Peyer's patch (tissue), 4 donors: ENCODE data around the gene CDS2. TPM values are rescaled to one million over a fixed set of nuclear protein-coding genes. Genes with fewer than 3 reads are reported as not detected.

Source experiments
- DNase-seq, 3 donors: peaks; one replicate each; pipeline ENCODE4 v3.0.0-alpha.2; 2017 to 2019
- H3K27ac ChIP-seq, 4 donors: fragments of 200-600 bp; sonication (generic); one replicate each; pipeline ENCODE4 v1.5.1; 2016 to 2019
- H3K27me3 ChIP-seq, 2 donors: fragments of 200-600 bp; sonication (generic); one replicate each; pipeline ENCODE4 v1.5.1; 2019
- H3K36me3 ChIP-seq, 3 donors: fragments of 200-600 bp; sonication (generic); one replicate each; pipeline ENCODE4 v1.5.1; 2016 to 2019
- H3K4me1 ChIP-seq, 4 donors: fragments of 200-600 bp; sonication (generic); one replicate each; pipeline ENCODE4 v1.5.1; 2016 to 2019
- H3K4me3 ChIP-seq, 4 donors: fragments of 200-600 bp; sonication (generic); 1 replicate in 3 of 4; 2 replicates in 1 of 4; pipeline ENCODE4 v1.5.1; 2016 to 2019; ENCODE audit warnings: mild to moderate bottlenecking in 1 of 4
- H3K9me3 ChIP-seq, 4 donors: fragments of 200-600 bp; sonication (generic); one replicate each; pipeline ENCODE4 v1.5.1; 2016 to 2019; ENCODE audit warnings: mild to moderate bottlenecking in 1 of 4
- POLR2A ChIP-seq, 2 donors: fragments of 450-650 bp; IDR thresholded peaks; one replicate each; pipeline ENCODE4 v1.5.1; 2017; ENCODE audit warnings: antibody characterized with exemption in 2 of 2, mild to moderate bottlenecking in 2 of 2, moderate library complexity in 2 of 2
- total RNA-seq, 4 donors: library from RNA; depleted of rRNA; stranded (reverse); fragments of >200 nt; gene quantifications; one replicate each; pipeline ENCODE4 v1.1.0, GENCODE V29; 2016
- TF ChIP-seq, protein P1 (sequence below), 6 experiments: fragments of 450-650 bp in 4 of 6; fragments of 200-600 bp in 2 of 6; sonication (generic) in 1 of 6; IDR thresholded peaks; one replicate each; pipeline ENCODE4 v1.5.1; 2017 to 2019; ENCODE audit warnings: antibody characterized with exemption in 6 of 6, mild to moderate bottlenecking in 3 of 6, moderate library complexity in 1 of 6

CDS2 gene
- total RNA-seq, 4 donors from 2014 or later = 18.2 to 24.6 (median 22.2) TPM

DNA sequence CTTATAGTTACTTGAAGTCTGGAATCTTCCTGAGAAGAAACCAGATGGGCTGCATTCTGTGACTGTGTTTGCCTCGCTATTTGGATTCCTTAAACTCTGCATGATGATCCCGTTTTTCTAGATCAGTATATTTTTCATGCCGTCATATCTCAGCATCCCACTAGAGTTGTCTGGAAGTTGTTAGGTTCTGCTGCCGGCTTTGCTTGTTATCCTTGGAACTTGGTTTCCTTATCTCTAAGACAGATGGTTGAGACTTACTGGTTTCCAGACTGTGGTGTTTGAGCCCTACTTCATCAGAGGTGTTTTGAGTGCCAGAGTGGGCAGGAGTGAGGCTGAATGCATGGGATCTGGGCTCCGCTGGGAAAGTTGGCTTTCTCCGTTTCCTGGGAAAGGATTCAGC, 50.3 kb downstream of the CDS2 start:
- H3K36me3 ChIP-seq = peaks cover 0 to 65% (median 0%) of the 10 kb centered on the region in 3 donors
- no peak overlapping the region for H3K4me3 ChIP-seq
- TF ChIP-seq POLR2A (IDR thresholded peaks at IDR 0.05) = no peak
- TF ChIP-seq, protein P1, sequence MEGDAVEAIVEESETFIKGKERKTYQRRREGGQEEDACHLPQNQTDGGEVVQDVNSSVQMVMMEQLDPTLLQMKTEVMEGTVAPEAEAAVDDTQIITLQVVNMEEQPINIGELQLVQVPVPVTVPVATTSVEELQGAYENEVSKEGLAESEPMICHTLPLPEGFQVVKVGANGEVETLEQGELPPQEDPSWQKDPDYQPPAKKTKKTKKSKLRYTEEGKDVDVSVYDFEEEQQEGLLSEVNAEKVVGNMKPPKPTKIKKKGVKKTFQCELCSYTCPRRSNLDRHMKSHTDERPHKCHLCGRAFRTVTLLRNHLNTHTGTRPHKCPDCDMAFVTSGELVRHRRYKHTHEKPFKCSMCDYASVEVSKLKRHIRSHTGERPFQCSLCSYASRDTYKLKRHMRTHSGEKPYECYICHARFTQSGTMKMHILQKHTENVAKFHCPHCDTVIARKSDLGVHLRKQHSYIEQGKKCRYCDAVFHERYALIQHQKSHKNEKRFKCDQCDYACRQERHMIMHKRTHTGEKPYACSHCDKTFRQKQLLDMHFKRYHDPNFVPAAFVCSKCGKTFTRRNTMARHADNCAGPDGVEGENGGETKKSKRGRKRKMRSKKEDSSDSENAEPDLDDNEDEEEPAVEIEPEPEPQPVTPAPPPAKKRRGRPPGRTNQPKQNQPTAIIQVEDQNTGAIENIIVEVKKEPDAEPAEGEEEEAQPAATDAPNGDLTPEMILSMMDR (IDR thresholded peaks at IDR 0.05) = no peak
- H3K27ac ChIP-seq = no peak overlapping the region
- no peak for DNase-seq
- no peaks in the 10 kb centered on the region for H3K9me3 ChIP-seq
- peaks cover 0 to 5% (median 0%) of the 10 kb centered on the region in 4 donors for H3K4me1 ChIP-seq
- H3K27me3 ChIP-seq = no peaks in the 10 kb centered on the region

DNA sequence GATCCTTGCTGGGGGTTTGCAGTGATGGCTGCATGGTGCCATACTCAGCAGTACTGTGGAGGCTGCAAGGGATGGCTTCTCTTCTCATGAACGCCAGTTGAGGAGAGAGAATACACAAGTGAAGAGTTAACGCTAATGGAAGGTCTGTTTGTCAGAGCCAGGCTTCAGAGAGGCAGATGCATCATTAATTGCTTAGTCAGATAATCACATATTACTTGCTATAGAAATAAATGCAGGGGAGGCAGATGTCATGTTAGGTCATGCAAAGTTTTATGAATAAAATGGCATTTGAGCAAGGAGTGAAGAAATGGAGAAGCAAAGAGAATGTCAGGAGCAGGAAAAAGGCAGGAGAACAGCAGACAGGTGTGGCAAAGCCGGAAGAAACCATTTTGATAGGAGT, 51.2 kb downstream of the CDS2 start:
- Histone ChIP-seq H3K4me3 (no peak overlapping the region), H3K4me1 (peaks cover 0 to 4% (median 0%) of the 10 kb centered on the region in 4 donors), H3K36me3 (peaks cover 0 to 74% (median 0%) of the 10 kb centered on the region in 3 donors), H3K27ac (no peak overlapping the region), H3K27me3 (no peaks in the 10 kb centered on the region), H3K9me3 (no peaks in the 10 kb centered on the region)
- no peak for TF ChIP-seq POLR2A (IDR thresholded peaks at IDR 0.05)
- TF ChIP-seq, protein P1 (IDR thresholded peaks at IDR 0.05) = no peak
- DNase-seq = no peak

DNA sequence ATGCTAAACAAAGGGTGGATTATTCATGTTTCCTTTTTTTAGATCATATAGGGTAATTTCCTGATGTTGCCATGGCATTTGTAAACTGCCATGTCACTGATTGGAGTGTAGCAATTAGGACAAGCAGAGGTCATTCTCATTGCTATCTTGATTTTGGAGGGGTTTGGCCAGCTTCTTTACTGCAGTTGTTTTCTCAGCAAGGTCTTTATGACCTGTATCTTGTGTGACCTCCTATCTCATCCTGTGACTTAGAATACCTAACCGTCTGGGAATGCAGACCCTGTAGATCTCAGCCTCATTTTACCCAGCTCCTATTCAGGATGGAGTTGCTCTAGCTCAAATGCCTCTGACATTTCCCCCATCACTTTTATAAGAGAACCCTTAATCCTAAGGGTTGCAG, 53.6 kb downstream of the CDS2 start:
- DNase-seq = no peak
- Histone ChIP-seq H3K4me3 (no peak overlapping the region), H3K9me3 (no peaks in the 10 kb centered on the region), H3K27me3 (no peaks in the 10 kb centered on the region), H3K4me1 (no peaks in the 10 kb centered on the region), H3K36me3 (peaks cover 0 to 74% (median 0%) of the 10 kb centered on the region in 3 donors), H3K27ac (no peak overlapping the region)
- TF ChIP-seq, protein P1 (IDR thresholded peaks at IDR 0.05) = no peak
- TF ChIP-seq POLR2A (IDR thresholded peaks at IDR 0.05) = no peak

DNA sequence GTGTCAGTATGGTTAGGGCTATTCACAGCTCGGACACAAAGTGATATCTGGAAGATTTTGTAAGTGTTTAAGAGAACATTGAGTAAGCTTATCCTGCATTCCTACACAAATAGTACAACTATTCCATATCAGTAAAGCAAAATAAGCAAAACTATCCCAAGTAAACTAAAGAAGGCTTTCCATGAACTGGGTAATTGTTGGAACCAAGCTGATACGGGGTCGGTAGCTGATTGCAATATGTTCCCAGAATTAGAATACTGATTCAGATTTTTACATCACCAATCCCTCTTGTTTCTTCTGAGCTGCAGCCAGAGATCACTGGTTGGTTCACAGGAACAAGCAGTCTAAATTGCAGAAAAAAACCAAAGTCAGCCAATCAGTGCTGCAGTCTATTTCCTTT, 54.1 kb downstream of the CDS2 start:
- Histone ChIP-seq H3K36me3 (peaks cover 0 to 74% (median 0%) of the 10 kb centered on the region in 3 donors), H3K4me1 (no peaks in the 10 kb centered on the region), H3K27me3 (no peaks in the 10 kb centered on the region), H3K4me3 (no peak overlapping the region), H3K27ac (no peak overlapping the region), H3K9me3 (no peaks in the 10 kb centered on the region)
- TF ChIP-seq POLR2A (IDR thresholded peaks at IDR 0.05) = no peak
- TF ChIP-seq, protein P1 (IDR thresholded peaks at IDR 0.05) = no peak
- no peak for DNase-seq

DNA sequence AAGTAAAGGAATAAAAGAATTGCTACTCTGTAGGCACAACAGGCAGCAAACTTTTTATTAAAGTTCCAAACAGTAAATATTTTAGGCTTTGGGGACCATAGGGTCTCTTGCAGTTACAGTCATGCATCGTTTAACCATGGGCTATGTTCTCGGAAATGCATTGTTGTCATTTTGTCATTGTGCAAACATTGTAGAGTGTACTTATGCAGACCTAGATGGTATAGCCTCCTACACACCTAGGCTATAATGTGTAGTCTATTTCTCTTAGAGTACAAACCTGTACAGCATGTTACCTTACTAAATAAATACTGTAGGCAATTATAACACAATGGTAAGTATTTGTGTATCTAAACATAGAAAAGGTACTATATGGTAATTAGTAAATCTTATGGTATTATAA, 54.7 kb downstream of the CDS2 start:
- DNase-seq = no peak
- H3K4me1 ChIP-seq = no peaks in the 10 kb centered on the region
- no peak overlapping the region for H3K27ac ChIP-seq
- no peaks in the 10 kb centered on the region for H3K9me3 ChIP-seq
- no peaks in the 10 kb centered on the region for H3K27me3 ChIP-seq
- TF ChIP-seq POLR2A (IDR thresholded peaks at IDR 0.05) = no peak
- TF ChIP-seq, protein P1 (IDR thresholded peaks at IDR 0.05) = no peak
- H3K36me3 ChIP-seq = peaks cover 0 to 74% (median 0%) of the 10 kb centered on the region in 3 donors
- no peak overlapping the region for H3K4me3 ChIP-seq

DNA sequence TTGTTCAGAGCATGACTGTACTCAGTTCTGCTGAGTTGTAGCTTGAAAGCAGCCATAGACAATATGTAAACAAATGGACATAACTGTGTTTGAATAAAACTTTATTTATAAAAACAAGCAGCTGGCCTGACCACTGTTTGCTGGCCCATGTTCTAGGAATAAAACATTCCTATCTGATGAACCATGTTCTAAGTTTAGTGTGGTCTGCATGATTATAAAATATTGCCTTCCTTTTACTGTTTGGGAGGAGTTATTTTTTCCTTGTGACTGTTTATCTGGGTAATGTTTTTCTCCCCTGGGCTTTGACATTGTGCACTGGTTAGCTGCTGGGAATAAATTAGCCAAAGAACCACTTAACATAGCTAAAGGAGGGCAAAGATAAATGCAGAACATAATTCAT, 55.1 kb downstream of the CDS2 start:
- TF ChIP-seq, protein P1 (IDR thresholded peaks at IDR 0.05) = no peak
- TF ChIP-seq POLR2A (IDR thresholded peaks at IDR 0.05) = no peak
- Histone ChIP-seq H3K27me3 (no peaks in the 10 kb centered on the region), H3K27ac (no peak overlapping the region), H3K9me3 (no peaks in the 10 kb centered on the region), H3K36me3 (peaks cover 0 to 74% (median 0%) of the 10 kb centered on the region in 3 donors), H3K4me3 (no peak overlapping the region), H3K4me1 (no peaks in the 10 kb centered on the region)
- DNase-seq = no peak
